ENCODE results near the gene FAM167B.

The FAM167B gene

GRCh38 chr1:32273391-32274208 is 26.6 kb downstream of the FAM167B start:
- TF ChIP-seq ZBTB7A (IDR thresholded peaks at IDR 0.05; ENCODE audit: low read depth) (peak; percentile 56; the same call in 1 of the 2 replicates), NFIC (IDR thresholded peaks at IDR 0.05) (no peak)

GRCh38 chr1:32274646-32275340 is 27.8 kb downstream of the FAM167B start:
- TF ChIP-seq MAX (IDR thresholded peaks at IDR 0.05) (no peak), YY1 (IDR thresholded peaks at IDR 0.05; ENCODE audit: low read depth) (no peak), TEAD4 (IDR thresholded peaks at IDR 0.05) (no peak), USF1 (IDR thresholded peaks at IDR 0.05) (no peak), FOXM1 (IDR thresholded peaks at IDR 0.05; ENCODE audit: borderline replicate concordance, low read depth) (no peak), ZBTB7A (IDR thresholded peaks at IDR 0.05; ENCODE audit: low read depth) (no peak), REST (IDR thresholded peaks at IDR 0.05; ENCODE audit: low read depth) (no peak), EGR1 (IDR thresholded peaks at IDR 0.05) (no peak), TAF1 (IDR thresholded peaks at IDR 0.05; ENCODE audit: low read depth) (no peak), RAD21 (IDR thresholded peaks at IDR 0.05; ENCODE audit: low read depth) (no peak), CEBPB (IDR thresholded peaks at IDR 0.05) (no peak), CREB1 (IDR thresholded peaks at IDR 0.05; ENCODE audit: low read depth) (no peak), EP300 (IDR thresholded peaks at IDR 0.05; ENCODE audit: borderline replicate concordance) (no peak), TCF12 (IDR thresholded peaks at IDR 0.05; ENCODE audit: low read depth) (no peak), NFIC (IDR thresholded peaks at IDR 0.05) (no peak)

GRCh38 chr1:32275424-32275823 is 28.4 kb downstream of the FAM167B start:
- TF ChIP-seq CREB1 (IDR thresholded peaks at IDR 0.05; ENCODE audit: low read depth) (no peak), TAF1 (IDR thresholded peaks at IDR 0.05; ENCODE audit: low read depth) (no peak), FOXM1 (IDR thresholded peaks at IDR 0.05; ENCODE audit: borderline replicate concordance, low read depth) (no peak), EGR1 (IDR thresholded peaks at IDR 0.05) (no peak), ZBTB7A (IDR thresholded peaks at IDR 0.05; ENCODE audit: low read depth) (no peak), RAD21 (IDR thresholded peaks at IDR 0.05; ENCODE audit: low read depth) (no peak), USF1 (IDR thresholded peaks at IDR 0.05) (no peak), REST (IDR thresholded peaks at IDR 0.05; ENCODE audit: low read depth) (no peak), EP300 (IDR thresholded peaks at IDR 0.05; ENCODE audit: borderline replicate concordance) (no peak), YY1 (IDR thresholded peaks at IDR 0.05; ENCODE audit: low read depth) (no peak), NFIC (IDR thresholded peaks at IDR 0.05) (no peak), TEAD4 (IDR thresholded peaks at IDR 0.05) (no peak)

GRCh38 chr1:32276032-32276782 is 29.2 kb downstream of the FAM167B start:
- TF ChIP-seq MAX (IDR thresholded peaks at IDR 0.05): no peak
- no peak for TF ChIP-seq CEBPB (IDR thresholded peaks at IDR 0.05)
- TF ChIP-seq EP300 (IDR thresholded peaks at IDR 0.05; ENCODE audit: borderline replicate concordance): no peak

GRCh38 chr1:32285658-32286057 is 38.6 kb downstream of the FAM167B start:
- no peak for TF ChIP-seq TCF12 (IDR thresholded peaks at IDR 0.05; ENCODE audit: low read depth)
- TF ChIP-seq TAF1 (IDR thresholded peaks at IDR 0.05; ENCODE audit: low read depth): no peak
- TF ChIP-seq YY1 (IDR thresholded peaks at IDR 0.05; ENCODE audit: low read depth): no peak

Data from Ishikawa (cell line).